Raji (cell line): ENCODE data around the gene RND3.

Experiments used
- POLR2A ChIP-seq: IDR thresholded peaks from 2 replicates; pipeline ENCODE4 v1.6.1; 2011; ENCODE audit warnings: low read depth, low read length, control low read depth; ENCODE audit not compliant: insufficient read depth

The RND3 gene

GRCh38 chr2:150441784-150442183 is 45.7 kb downstream of the RND3 start:
- TF ChIP-seq POLR2A = no peak

GRCh38 chr2:150441226-150441625 is 46.2 kb downstream of the RND3 start:
- TF ChIP-seq POLR2A = no peak

GRCh38 chr2:150438654-150439053 is 48.8 kb downstream of the RND3 start:
- TF ChIP-seq POLR2A = no peak

- TF ChIP-seq POLR2A = no peak
Measured at GRCh38 chr2:150438041-150438440, 49.4 kb downstream of the RND3 start.

GRCh38 chr2:150432312-150432625 is 55.2 kb downstream of the RND3 start:
- TF ChIP-seq POLR2A = no peak

- no peak for TF ChIP-seq POLR2A
Measured at GRCh38 chr2:150431561-150432311, 55.7 kb downstream of the RND3 start.

- no peak for TF ChIP-seq POLR2A
Measured at GRCh38 chr2:150429384-150429961, 58.0 kb downstream of the RND3 start.

GRCh38 chr2:150428641-150429040 is 58.8 kb downstream of the RND3 start:
- TF ChIP-seq POLR2A = no peak

GRCh38 chr2:150427298-150427697 is 60.2 kb downstream of the RND3 start:
- no peak for TF ChIP-seq POLR2A

- TF ChIP-seq POLR2A = no peak
Measured at GRCh38 chr2:150426724-150427123, 60.7 kb downstream of the RND3 start.

- no peak for TF ChIP-seq POLR2A
Measured at GRCh38 chr2:150426315-150426714, 61.2 kb downstream of the RND3 start.

GRCh38 chr2:150425121-150425955 is 62.1 kb downstream of the RND3 start:
- no peak for TF ChIP-seq POLR2A

- no peak for TF ChIP-seq POLR2A
Measured at GRCh38 chr2:150424406-150424805, 63.1 kb downstream of the RND3 start.

- TF ChIP-seq POLR2A = no peak
Measured at GRCh38 chr2:150421126-150421651, 66.3 kb downstream of the RND3 start.

- no peak for TF ChIP-seq POLR2A
Measured at GRCh38 chr2:150418916-150419315, 68.6 kb downstream of the RND3 start.
